Hepatocyte (in vitro differentiated cells): ENCODE measurements around the gene SUPT4H1. TPM values are rescaled to one million over a fixed set of nuclear protein-coding genes. Genes with fewer than 3 reads are reported as not detected.

Experiments
- DNase-seq: peaks from one replicate; pipeline ENCODE4 v3.0.0-alpha.2; 2016; ENCODE audit warnings: low spot score
- H2AFZ ChIP-seq: fragments of 200-600 bp; sonication (generic); 2 replicates; pipeline ENCODE4 v1.6.0; 2016; ENCODE audit warnings: antibody characterized with exemption, mild to moderate bottlenecking
- H3K27ac ChIP-seq: fragments of 200-600 bp; sonication (generic); 2 replicates; pipeline ENCODE4 v1.5.1; 2016; ENCODE audit warnings: mild to moderate bottlenecking
- H3K27me3 ChIP-seq: fragments of 200-600 bp; sonication (generic); 2 replicates; pipeline ENCODE4 v1.6.1; 2016
- H3K36me3 ChIP-seq: fragments of 200-600 bp; sonication (generic); replicated peaks from 2 replicates; pipeline ENCODE4 v1.5.1; 2016; ENCODE audit warnings: low read depth; ENCODE audit not compliant: insufficient read depth
- H3K4me1 ChIP-seq: fragments of 200-600 bp; sonication (generic); 2 replicates; pipeline ENCODE4 v1.5.1; 2016; ENCODE audit warnings: mild to moderate bottlenecking, moderate library complexity; ENCODE audit not compliant: insufficient read depth
- H3K4me2 ChIP-seq: fragments of 200-600 bp; sonication (generic); 2 replicates; pipeline ENCODE4 v1.6.0; 2016
- H3K4me3 ChIP-seq: fragments of 200-600 bp; sonication (generic); 2 replicates; pipeline ENCODE4 v1.5.1; 2016; ENCODE audit warnings: mild to moderate bottlenecking
- H3K79me2 ChIP-seq: fragments of 200-600 bp; sonication (generic); 2 replicates; pipeline ENCODE4 v1.6.0; 2017; ENCODE audit warnings: mild to moderate bottlenecking
- H3K9me2 ChIP-seq: fragments of 200-600 bp; sonication (generic); replicated peaks from 2 replicates; pipeline ENCODE4 v1.6.0; 2017; ENCODE audit warnings: mild to moderate bottlenecking; ENCODE audit not compliant: insufficient read depth
- H3K9me3 ChIP-seq: fragments of 200-600 bp; sonication (generic); 2 replicates; pipeline ENCODE4 v1.5.1; 2016; ENCODE audit warnings: low read depth, mild to moderate bottlenecking
- H4K20me1 ChIP-seq: fragments of 200-600 bp; sonication (generic); 2 replicates; pipeline ENCODE4 v1.6.0; 2016; ENCODE audit warnings: mild to moderate bottlenecking; ENCODE audit not compliant: insufficient read depth, poor library complexity, severe bottlenecking
- EZH2 ChIP-seq: fragments of 200-600 bp; sonication (generic); IDR thresholded peaks from 2 replicates; pipeline ENCODE4 v1.6.1; 2016; ENCODE audit warnings: antibody characterized with exemption, mild to moderate bottlenecking, borderline replicate concordance
- EZH2phosphoT487 ChIP-seq: fragments of 200-600 bp; sonication (generic); IDR thresholded peaks from one replicate; pipeline ENCODE4 v1.6.1; 2018; ENCODE audit warnings: antibody characterized with exemption, mild to moderate bottlenecking, low read depth, moderate library complexity; ENCODE audit not compliant: unreplicated experiment, severe bottlenecking
- WGBS: methylation state at CpG from one replicate; pipeline ENCODE4 v1.1.6; 2016; ENCODE audit warnings: low lambda C conversion rate; ENCODE audit errors: missing lambda C conversion rate; 5-methylcytosine and 5-hydroxymethylcytosine counted together
- microRNA counts: library from miRNA; unstranded; fragments of <30 nt; microRNA quantifications from one replicate; lab custom pipeline; 2017
- microRNA-seq: library from miRNA; unstranded; fragments of <30 nt; microRNA quantifications from one replicate; pipeline ENCODE4, GENCODE V29; 2017
- polyA plus RNA-seq: library from polyadenylated mRNA; unstranded; fragments of >200 nt; fragmentation: Nextera tagmentation; extraction: Ambion mirVana; gene quantifications from 2 replicates; pipeline ENCODE4 v1.2.1, GENCODE V29; 2016
- small RNA-seq: library from RNA; depleted of rRNA; stranded (forward); fragments of <200 nt; gene quantifications from one replicate; pipeline ENCODE3, GENCODE V24; 2014
- total RNA-seq: library from RNA; depleted of rRNA; stranded (reverse); fragments of >200 nt; gene quantifications from 2 replicates; pipeline ENCODE4 v1.2.3, GENCODE V29; 2014
- TF ChIP-seq, protein P1 (sequence below): fragments of 200-600 bp; sonication (generic); IDR thresholded peaks from 2 replicates; pipeline ENCODE4 v1.5.1; 2016; ENCODE audit warnings: antibody characterized with exemption, mild to moderate bottlenecking; ENCODE audit not compliant: poor library complexity

Gene SUPT4H1
- total and polyA plus RNA-seq, 2 experiments from 2014 or later: 54.5 to 108 TPM

DNA sequence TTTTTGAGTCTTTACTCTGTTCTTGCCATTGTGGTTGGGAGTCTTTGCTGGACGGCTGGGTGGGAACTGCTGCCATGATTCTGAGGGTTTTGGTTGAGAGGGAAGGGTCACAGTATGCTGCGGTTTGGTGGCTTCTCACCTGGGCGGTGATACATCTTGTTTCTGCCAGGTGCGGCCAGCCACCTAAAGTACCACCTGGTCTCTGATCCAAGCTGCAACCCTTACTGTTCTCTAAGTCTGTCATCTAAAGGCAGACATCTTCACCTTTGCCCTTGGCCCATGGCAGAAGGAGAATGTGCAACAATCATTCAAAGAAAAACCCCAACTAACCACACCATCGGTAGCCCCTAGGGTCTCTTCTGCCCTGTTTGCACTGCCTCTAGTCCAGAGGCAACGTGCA lies 51.7 kb downstream of the SUPT4H1 start:
- no peaks in the 10 kb centered on the region for H3K9me3 ChIP-seq
- no peaks in the 10 kb centered on the region for H3K36me3 ChIP-seq
- TF ChIP-seq, protein P1, sequence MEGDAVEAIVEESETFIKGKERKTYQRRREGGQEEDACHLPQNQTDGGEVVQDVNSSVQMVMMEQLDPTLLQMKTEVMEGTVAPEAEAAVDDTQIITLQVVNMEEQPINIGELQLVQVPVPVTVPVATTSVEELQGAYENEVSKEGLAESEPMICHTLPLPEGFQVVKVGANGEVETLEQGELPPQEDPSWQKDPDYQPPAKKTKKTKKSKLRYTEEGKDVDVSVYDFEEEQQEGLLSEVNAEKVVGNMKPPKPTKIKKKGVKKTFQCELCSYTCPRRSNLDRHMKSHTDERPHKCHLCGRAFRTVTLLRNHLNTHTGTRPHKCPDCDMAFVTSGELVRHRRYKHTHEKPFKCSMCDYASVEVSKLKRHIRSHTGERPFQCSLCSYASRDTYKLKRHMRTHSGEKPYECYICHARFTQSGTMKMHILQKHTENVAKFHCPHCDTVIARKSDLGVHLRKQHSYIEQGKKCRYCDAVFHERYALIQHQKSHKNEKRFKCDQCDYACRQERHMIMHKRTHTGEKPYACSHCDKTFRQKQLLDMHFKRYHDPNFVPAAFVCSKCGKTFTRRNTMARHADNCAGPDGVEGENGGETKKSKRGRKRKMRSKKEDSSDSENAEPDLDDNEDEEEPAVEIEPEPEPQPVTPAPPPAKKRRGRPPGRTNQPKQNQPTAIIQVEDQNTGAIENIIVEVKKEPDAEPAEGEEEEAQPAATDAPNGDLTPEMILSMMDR: no peak
- no peak for TF ChIP-seq EZH2
- no peak for TF ChIP-seq EZH2phosphoT487
- peak; percentile 1 for DNase-seq
- no peak overlapping the region for H3K4me3 ChIP-seq
- WGBS: 92% methylated on average over 6 of the region's 6 CpGs
- H3K27me3 ChIP-seq: no peaks in the 10 kb centered on the region
- H2AFZ ChIP-seq: no peak overlapping the region
- H3K4me2 ChIP-seq: no peak overlapping the region
- H3K9me2 ChIP-seq: no peaks in the 10 kb centered on the region
- no peaks in the 10 kb centered on the region for H4K20me1 ChIP-seq
- H3K4me1 ChIP-seq: no peaks in the 10 kb centered on the region
- H3K27ac ChIP-seq: no peak overlapping the region
- no peaks in the 10 kb centered on the region for H3K79me2 ChIP-seq

MicroRNA genes within 50 kb of the gene (microRNA counts, 767-probe panel; counts per million panel counts)
- microRNA hsa-miR-142-3p (lab: Ali Mortazavi, UCI) (not detected), microRNA hsa-miR-142-5p (lab: Ali Mortazavi, UCI) (not detected)

Small RNA genes lying within 50 kb of the gene (microRNA-seq; reads per million reads assigned to microRNA genes)
- gene MIR4736: not detected

Small RNA genes lying within 50 kb of the gene (small RNA-seq; reads per million reads assigned to genes)
- gene MIR4736: not detected

Other genes with a start within 250 kb of the SUPT4H1 start
- not detected in 2 replicates for gene OR4D1, start 203.8 kb downstream of the SUPT4H1 start, total RNA-seq
- not detected in 2 replicates for gene OR4D1, start 203.8 kb downstream of the SUPT4H1 start, polyA plus RNA-seq
- not detected in 2 replicates for gene OR4D2, start 185.2 kb downstream of the SUPT4H1 start, total RNA-seq
- gene OR4D2, start 185.2 kb downstream of the SUPT4H1 start, polyA plus RNA-seq: not detected in 2 replicates
- gene EPX, start 159.5 kb downstream of the SUPT4H1 start, total RNA-seq: not detected in 2 replicates
- gene EPX, start 159.5 kb downstream of the SUPT4H1 start, polyA plus RNA-seq: not detected in 2 replicates
- gene MKS1, start 132.9 kb downstream of the SUPT4H1 start, total RNA-seq: 10.5 and 14.2 TPM in 2 replicates
- gene MKS1, start 132.9 kb downstream of the SUPT4H1 start, polyA plus RNA-seq: 11.9 and 15.6 TPM in 2 replicates
- 0.24 and 1.0 TPM in 2 replicates for gene LPO, start 113.6 kb downstream of the SUPT4H1 start, total RNA-seq
- 0.29 TPM in 1 of 2 replicates, not detected in the other for gene LPO, start 113.6 kb downstream of the SUPT4H1 start, polyA plus RNA-seq
- gene MPO, start 71.3 kb downstream of the SUPT4H1 start, total RNA-seq: 0.13 TPM in 1 of 2 replicates, not detected in the other
- not detected in 2 replicates for gene MPO, start 71.3 kb downstream of the SUPT4H1 start, polyA plus RNA-seq
- 10.0 and 15.4 TPM in 2 replicates for gene TSPOAP1, start 23.4 kb downstream of the SUPT4H1 start, total RNA-seq
- 17.8 and 19.0 TPM in 2 replicates for gene TSPOAP1, start 23.4 kb downstream of the SUPT4H1 start, polyA plus RNA-seq
- 6.5 and 10.1 TPM in 2 replicates for gene RNF43, start 65.3 kb upstream of the SUPT4H1 start, total RNA-seq
- gene RNF43, start 65.3 kb upstream of the SUPT4H1 start, polyA plus RNA-seq: 7.9 and 12.4 TPM in 2 replicates
- 0.03 TPM in 1 of 2 replicates, not detected in the other for gene HSF5, start 136.2 kb upstream of the SUPT4H1 start, total RNA-seq
- gene HSF5, start 136.2 kb upstream of the SUPT4H1 start, polyA plus RNA-seq: not detected in 2 replicates
- gene MTMR4, start 162.4 kb upstream of the SUPT4H1 start, total RNA-seq: 38.2 and 47.8 TPM in 2 replicates
- gene MTMR4, start 162.4 kb upstream of the SUPT4H1 start, polyA plus RNA-seq: 25.2 and 27.3 TPM in 2 replicates